H9 (cell line): Measurements from ENCODE around the gene TGIF1. TPM values are rescaled to one million over a fixed set of nuclear protein-coding genes. Genes with fewer than 3 reads are reported as not detected.

Experiments used
- DNase-seq: peaks from one replicate; pipeline ENCODE4 v3.0.0-alpha.2; 2017
- H2AFZ ChIP-seq: one replicate; pipeline ENCODE4 v1.6.1; 2013; ENCODE audit warnings: mild to moderate bottlenecking, low read length, control low read depth, moderate library complexity
- H2AK5ac ChIP-seq: 2 replicates; pipeline ENCODE4 v1.6.1; 2013; ENCODE audit warnings: low read length, control low read depth, mixed read lengths; ENCODE audit not compliant: insufficient read length
- H2BK120ac ChIP-seq: one replicate; pipeline ENCODE4 v1.6.1; 2013; ENCODE audit warnings: low read depth, mild to moderate bottlenecking, low read length, control low read depth, inconsistent platforms; ENCODE audit not compliant: poor library complexity, severe bottlenecking
- H2BK12ac ChIP-seq: 2 replicates; pipeline ENCODE4 v1.6.1; 2013; ENCODE audit warnings: low read length, control low read depth, mixed read lengths, low read depth; ENCODE audit not compliant: insufficient read length
- H2BK15ac ChIP-seq: 2 replicates; pipeline ENCODE4 v1.6.1; 2013; ENCODE audit warnings: low read depth, low read length, control low read depth
- H2BK20ac ChIP-seq: one replicate; pipeline ENCODE4 v1.6.1; 2013; ENCODE audit warnings: low read depth, mild to moderate bottlenecking, low read length, control low read depth, inconsistent platforms; ENCODE audit not compliant: poor library complexity, severe bottlenecking
- H2BK5ac ChIP-seq: 2 replicates; pipeline ENCODE4 v1.6.1; 2013; ENCODE audit warnings: low read length, control low read depth, mixed read lengths; ENCODE audit not compliant: insufficient read length
- H3K14ac ChIP-seq: 2 replicates; pipeline ENCODE4 v1.6.1; 2013; ENCODE audit warnings: low read length, control low read depth; ENCODE audit not compliant: insufficient read depth
- H3K18ac ChIP-seq: 2 replicates; pipeline ENCODE4 v1.6.1; 2013; ENCODE audit warnings: low read depth, mild to moderate bottlenecking, mixed read lengths, low read length, control low read depth; ENCODE audit not compliant: insufficient read length
- H3K23ac ChIP-seq: 2 replicates; pipeline ENCODE4 v1.6.1; 2013; ENCODE audit warnings: low read length, control low read depth, mixed read lengths, low read depth; ENCODE audit not compliant: insufficient read length
- H3K23me2 ChIP-seq: 2 replicates; pipeline ENCODE4 v1.6.1; 2013; ENCODE audit warnings: low read depth, mild to moderate bottlenecking, mixed read lengths, low read length, control low read depth; ENCODE audit not compliant: insufficient read length, poor library complexity, severe bottlenecking
- H3K27ac ChIP-seq: 2 replicates; pipeline ENCODE4 v1.5.1; 2013; ENCODE audit warnings: low read length, control low read depth, mixed read lengths, low read depth; ENCODE audit not compliant: insufficient read length
- H3K27me3 ChIP-seq: 2 replicates; pipeline ENCODE4 v1.6.1; 2013; ENCODE audit warnings: low read length, control low read depth, inconsistent platforms; ENCODE audit not compliant: insufficient read depth
- H3K4ac ChIP-seq: 2 replicates; pipeline ENCODE4 v1.6.1; 2013; ENCODE audit warnings: low read depth, mild to moderate bottlenecking, control low read depth, inconsistent platforms, low read length, moderate library complexity
- H3K4me1 ChIP-seq: 2 replicates; pipeline ENCODE4 v1.6.1; 2013; ENCODE audit warnings: low read length, control low read depth, inconsistent platforms; ENCODE audit not compliant: insufficient read depth
- H3K4me2 ChIP-seq: 2 replicates; pipeline ENCODE4 v1.6.1; 2013; ENCODE audit warnings: low read length, control low read depth, mixed read lengths; ENCODE audit not compliant: insufficient read length, insufficient read depth
- H3K56ac ChIP-seq: 2 replicates; pipeline ENCODE4 v1.6.1; 2013; ENCODE audit warnings: low read depth, mild to moderate bottlenecking, mixed read lengths, low read length, control low read depth; ENCODE audit not compliant: insufficient read length
- H3K79me1 ChIP-seq: 2 replicates; pipeline ENCODE4 v1.6.1; 2013; ENCODE audit warnings: low read depth, mild to moderate bottlenecking, moderate library complexity, low read length, control low read depth, inconsistent platforms; ENCODE audit not compliant: insufficient read depth, poor library complexity, severe bottlenecking
- H3K79me2 ChIP-seq: 2 replicates; pipeline ENCODE4 v1.6.1; 2013; ENCODE audit warnings: low read length, control low read depth, inconsistent platforms; ENCODE audit not compliant: insufficient read depth
- H3K9ac ChIP-seq: 2 replicates; pipeline ENCODE4 v1.6.1; 2013; ENCODE audit warnings: low read length, control low read depth, mixed read lengths; ENCODE audit not compliant: insufficient read length; ENCODE audit errors: extremely low read depth
- H3K9me3 ChIP-seq: one replicate; pipeline ENCODE4 v1.6.1; 2013; ENCODE audit warnings: low read depth, low read length, inconsistent platforms; ENCODE audit not compliant: control insufficient read depth
- H3T11ph ChIP-seq: one replicate; pipeline ENCODE4 v1.6.1; 2013; ENCODE audit warnings: mild to moderate bottlenecking, low read length, control low read depth, inconsistent platforms
- H4K20me1 ChIP-seq: one replicate; pipeline ENCODE4 v1.6.1; 2013; ENCODE audit not compliant: control insufficient read depth, insufficient read length, insufficient read depth
- H4K5ac ChIP-seq: 2 replicates; pipeline ENCODE4 v1.6.1; 2013; ENCODE audit warnings: low read depth, mild to moderate bottlenecking, mixed read lengths, low read length, control low read depth; ENCODE audit not compliant: insufficient read length
- H4K8ac ChIP-seq: replicated peaks from 2 replicates; pipeline ENCODE4 v1.6.1; 2013; ENCODE audit warnings: low read length, control low read depth, mixed read lengths, low read depth; ENCODE audit not compliant: insufficient read length
- H4K91ac ChIP-seq: 2 replicates; pipeline ENCODE4 v1.6.1; 2013; ENCODE audit warnings: low read depth, mild to moderate bottlenecking, moderate library complexity, mixed read lengths, low read length, control low read depth; ENCODE audit not compliant: insufficient read length
- H3K27ac Mint-ChIP-seq, 3 experiments: 2 replicates in 2 of 3; 3 replicates in 1 of 3; pipeline ENCODE4 v1.8.0; 2020 to 2021; ENCODE audit warnings: mixed read lengths in 3 of 3, mild to moderate bottlenecking in 1 of 3, moderate library complexity in 1 of 3
- H3K27me3 Mint-ChIP-seq: 2 replicates; pipeline ENCODE4 v1.8.0; 2021; ENCODE audit warnings: low read depth, mild to moderate bottlenecking, moderate library complexity, mixed read lengths
- H3K36me3 Mint-ChIP-seq, 3 experiments: 2 replicates in 2 of 3; 3 replicates in 1 of 3; pipeline ENCODE4 v1.8.0; 2020 to 2021; ENCODE audit warnings: low read depth in 3 of 3, mixed read lengths in 3 of 3; ENCODE audit not compliant: insufficient read depth in 1 of 3
- H3K4me1 Mint-ChIP-seq, 2 experiments: 2 replicates each; pipeline ENCODE4 v1.8.0; 2020; ENCODE audit warnings: mixed read lengths in 2 of 2
- H3K4me3 Mint-ChIP-seq, 2 experiments: 2 replicates in 1 of 2; 3 replicates in 1 of 2; pipeline ENCODE4 v1.8.0; 2020 to 2021; ENCODE audit warnings: mild to moderate bottlenecking in 2 of 2, mixed read lengths in 2 of 2, moderate library complexity in 1 of 2
- H3K9me3 Mint-ChIP-seq, 2 experiments: 2 replicates in 1 of 2; 3 replicates in 1 of 2; pipeline ENCODE4 v1.8.0; 2020; ENCODE audit warnings: mild to moderate bottlenecking in 2 of 2, mixed read lengths in 2 of 2, moderate library complexity in 1 of 2
- CTCF ChIP-seq: fragments of 200-600 bp; sonication (generic); conservative IDR thresholded peaks from 3 replicates; pipeline ENCODE4 v1.8.0; 2021; ENCODE audit warnings: antibody characterized with exemption, mild to moderate bottlenecking
- WGBS: extraction: QIAGEN DNeasy Blood & Tissue Kit; methylation state at CpG from one replicate; pipeline ENCODE4 v1.1.7; 2013; ENCODE audit warnings: missing lambda C conversion rate, low lambda C conversion rate, mixed read lengths; ENCODE audit not compliant: insufficient read length; ENCODE audit errors: extremely low coverage; 5-methylcytosine and 5-hydroxymethylcytosine counted together
- total RNA-seq: library from RNA; stranded (reverse); gene quantifications from 2 replicates; pipeline ENCODE4 v1.2.1, GENCODE V29; 2021

Gene TGIF1
- total RNA-seq, 1 experiment from 2014 or later: 261 TPM

GRCh38 chr18:3453540-3454364 is 3.8 kb downstream of the TGIF1 start:
- Histone ChIP-seq H3K27me3 (no peaks in the 10 kb centered on the region), H3K4me1 (peaks cover 11% of the 10 kb centered on the region; the same call in 1 of the 2 replicates), H2AK5ac (no peak overlapping the region), H4K91ac (no peak overlapping the region), H2BK12ac (no peak overlapping the region), H3K9me3 (no peaks in the 10 kb centered on the region), H3T11ph (no peak overlapping the region), H4K20me1 (no peaks in the 10 kb centered on the region), H3K4ac (no peak overlapping the region), H4K5ac (no peak overlapping the region), H2BK20ac (no peak overlapping the region), H2BK120ac (no peak overlapping the region), H3K79me2 (peaks cover 47% of the 10 kb centered on the region; the same call in 1 of the 2 replicates), H3K23me2 (peaks cover 25% of the 10 kb centered on the region), H2AFZ (no peak overlapping the region), H4K8ac (no peak overlapping the region), H3K27ac (peak overlapping the region; percentile 62), H3K56ac (no peak overlapping the region), H2BK15ac (no peak overlapping the region), H3K9ac (peak overlapping the region; percentile 96), H3K23ac (no peak overlapping the region), H3K18ac (no peak overlapping the region), H3K14ac (no peak overlapping the region), H3K4me2 (peak overlapping the region; percentile 97), H3K79me1 (peaks cover 4% of the 10 kb centered on the region), H2BK5ac (no peak overlapping the region)
- peaks cover 46 to 48% of the 10 kb centered on the region in 2 experiments for H3K4me1 Mint-ChIP-seq
- no peak for DNase-seq
- no CpG with 5 or more reads among the region's 21 CpGs for WGBS
- H3K4me3 Mint-ChIP-seq: peak overlapping the region; percentile 98 to 99
- peaks cover 2% of the 10 kb centered on the region; the same call in 1 of the 2 replicates for H3K27me3 Mint-ChIP-seq
- no peak for TF ChIP-seq CTCF
- H3K27ac Mint-ChIP-seq: peak overlapping the region; percentile 97 to 99 (median 97)
- peaks cover 62 to 68% (median 66%) of the 10 kb centered on the region in 3 experiments for H3K36me3 Mint-ChIP-seq
- H3K9me3 Mint-ChIP-seq: peaks cover 4 to 17% of the 10 kb centered on the region in 2 experiments; a peak in 4 of 5 replicates
